Measurements from ENCODE around the gene CFAP54.
A peak's percentile ranks its signal among the peaks of the same experiment; 100 is the strongest.

The CFAP54 gene

DNA sequence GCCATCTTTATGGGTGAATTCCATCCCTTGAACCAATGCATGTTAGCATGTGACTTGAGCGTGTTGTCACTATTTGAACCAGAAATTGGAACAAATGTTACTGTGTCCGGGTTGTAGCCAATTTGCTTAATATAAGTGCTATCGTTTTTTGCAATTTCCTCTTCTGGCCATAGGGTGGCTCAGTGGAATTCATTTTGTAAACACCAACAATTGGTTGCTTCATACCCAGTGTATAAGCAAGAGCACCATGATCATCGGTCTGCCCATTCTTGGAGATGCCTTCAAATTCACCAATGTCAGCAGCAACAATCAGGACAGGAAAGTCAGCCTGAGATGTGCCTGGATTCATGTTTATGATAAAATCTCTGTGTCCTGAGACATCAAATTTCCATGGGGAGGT is 412.7 kb downstream of the CFAP54 start:
- no peak for DNase-seq

DNA sequence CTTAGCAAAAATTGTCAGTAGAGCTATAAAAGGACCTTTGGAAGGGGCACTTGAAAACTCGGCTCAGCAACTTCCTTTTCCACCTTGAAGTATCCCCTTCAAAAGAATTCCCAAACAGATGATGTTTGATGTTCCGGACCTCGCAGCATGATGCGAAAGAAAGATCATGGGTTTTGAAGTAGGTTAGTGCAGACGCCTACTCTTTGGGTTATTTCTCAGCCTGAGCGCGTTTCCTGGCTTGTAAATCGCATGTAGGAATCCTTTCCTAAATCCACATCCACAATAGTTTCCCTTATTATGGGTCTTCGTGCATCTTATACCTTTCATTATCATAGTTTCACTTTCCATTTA is 417.1 kb downstream of the CFAP54 start:
- no peak for DNase-seq

DNA sequence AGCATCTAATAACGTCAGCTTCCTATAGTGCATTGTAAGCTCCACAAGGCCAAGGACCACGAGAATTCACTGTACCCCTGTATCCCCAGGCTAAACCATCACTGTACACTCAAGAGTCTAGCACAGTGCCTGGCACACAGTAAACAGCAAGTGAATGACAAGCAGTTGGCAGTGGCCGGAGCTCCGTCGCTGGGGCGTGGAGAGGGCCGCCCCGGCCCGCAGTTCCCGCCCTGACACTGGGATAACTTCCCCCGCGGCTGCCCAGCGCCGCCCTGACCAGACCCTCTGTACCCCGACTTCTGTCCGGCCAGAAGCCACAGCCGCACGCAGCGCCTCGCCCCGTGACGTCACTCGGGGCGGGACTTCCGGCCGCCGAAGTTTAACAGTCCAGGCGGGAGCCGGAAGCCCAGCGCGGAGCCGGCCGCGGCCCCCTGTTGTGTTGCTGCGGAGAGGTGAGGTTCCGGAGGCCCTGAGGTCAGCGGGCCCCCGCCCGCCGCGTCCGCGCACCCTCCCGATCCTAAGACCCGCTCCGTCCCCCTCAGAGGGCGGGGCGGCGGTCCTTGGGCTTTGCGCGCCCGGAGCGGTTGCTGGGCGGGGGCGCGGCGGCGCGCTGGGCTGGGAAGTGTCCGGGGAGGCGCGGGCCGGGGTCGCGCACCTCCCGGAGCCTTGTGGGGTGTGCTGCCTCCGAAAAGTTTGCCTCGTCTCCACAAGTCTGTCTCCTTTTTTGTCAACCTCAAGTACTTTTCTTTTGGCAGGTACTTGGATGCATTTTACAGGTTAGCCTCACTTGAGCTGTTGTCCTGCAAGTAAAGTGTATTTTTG is 417.7 kb downstream of the CFAP54 start, which contains the start of gene NEDD1:
TSS of gene NEDD1 (plus strand) at position 409 of the 822 bp plus-strand sequence. CDS start 2,503 bp downstream, outside the sequence.
- DNase-seq, result peak; percentile 78

DNA sequence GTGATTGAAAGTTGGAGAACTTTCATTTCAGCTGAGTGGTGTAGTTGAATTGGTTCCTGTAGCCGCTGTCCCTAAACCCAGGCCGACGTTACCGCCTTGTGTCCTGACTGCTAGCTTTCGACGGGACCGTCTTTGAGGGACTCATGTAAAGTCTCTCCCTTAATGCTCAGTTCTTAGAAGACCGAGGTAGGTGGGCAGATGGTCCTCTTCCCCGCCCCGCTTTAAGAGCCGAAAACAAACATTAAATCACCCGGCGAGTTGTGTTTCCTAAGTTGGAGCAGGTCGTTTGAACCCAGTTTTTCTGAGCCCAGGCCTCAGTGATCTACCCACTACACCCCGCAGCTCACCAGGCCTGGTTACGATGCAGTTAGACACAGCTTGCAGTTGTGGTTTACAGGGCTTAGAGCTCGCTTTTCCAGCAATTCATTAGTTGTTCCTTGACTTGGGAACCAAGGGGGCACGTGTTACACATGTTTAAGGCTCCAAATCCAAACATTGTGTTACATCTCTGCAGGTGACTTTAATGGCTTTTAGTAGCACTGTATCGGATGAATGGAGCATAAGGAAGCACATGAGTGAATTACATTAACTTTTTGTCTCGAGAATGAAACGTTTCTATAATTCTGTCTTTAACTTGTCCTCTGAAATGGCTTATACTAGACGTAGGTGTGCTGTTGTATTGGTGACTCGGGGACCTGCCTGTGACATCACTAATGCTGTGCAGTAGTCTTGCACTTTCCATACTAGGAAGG is 418.5 kb downstream of the CFAP54 start:
- DNase-seq, result peak; percentile 44

DNA sequence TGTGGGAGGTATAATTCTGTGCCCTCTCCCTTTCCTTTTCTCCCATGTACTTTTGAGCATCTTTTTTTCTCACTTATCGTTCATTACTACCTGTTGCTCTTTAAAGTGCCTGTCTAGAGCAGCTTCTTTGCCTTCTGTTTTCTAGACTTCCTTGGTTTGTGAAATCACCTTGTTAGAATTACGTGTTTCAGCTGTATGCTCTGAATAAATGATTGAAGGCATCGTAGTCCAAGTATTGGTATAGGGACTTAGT is 419.0 kb downstream of the CFAP54 start:
- DNase-seq, result no peak

DNA sequence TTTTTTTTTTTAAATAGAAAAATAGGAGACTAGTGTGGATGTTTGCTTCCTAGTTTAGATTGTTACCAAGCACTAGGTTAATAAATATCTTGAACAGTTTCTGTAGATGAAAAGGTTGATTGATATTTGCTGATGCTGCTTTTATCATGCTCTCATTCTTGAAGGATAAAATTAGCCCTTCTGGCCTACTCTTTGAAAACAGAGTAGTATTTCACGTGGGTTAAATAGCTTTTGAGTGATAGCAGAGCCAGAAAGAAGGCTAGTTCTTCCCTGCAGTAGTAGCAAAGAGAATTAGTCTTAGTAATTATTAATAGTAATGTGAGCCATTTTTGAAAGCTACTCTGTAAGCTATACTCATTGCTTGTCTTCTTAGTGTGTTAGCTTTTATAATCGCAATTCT is 422.9 kb downstream of the CFAP54 start:
- DNase-seq, result no peak

DNA sequence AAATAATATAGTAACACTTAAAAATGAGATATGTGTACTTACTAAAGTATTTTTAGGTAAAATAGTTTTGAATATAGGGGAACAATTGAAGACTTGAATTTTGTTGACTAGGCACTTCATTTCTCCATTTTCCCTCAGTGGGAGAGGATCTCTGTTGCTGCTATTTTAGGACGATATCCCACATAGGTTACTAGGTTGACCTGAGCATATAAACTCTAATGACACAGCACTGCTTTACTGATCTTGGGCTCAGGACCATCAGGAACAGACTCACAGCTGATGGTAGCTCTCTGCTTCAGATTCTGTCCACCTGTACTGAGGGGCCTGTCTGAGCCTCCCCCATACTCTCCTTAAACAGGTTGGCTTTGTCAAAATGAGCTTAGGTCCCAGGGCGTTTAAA is 423.6 kb downstream of the CFAP54 start:
- DNase-seq, result no peak

DNA sequence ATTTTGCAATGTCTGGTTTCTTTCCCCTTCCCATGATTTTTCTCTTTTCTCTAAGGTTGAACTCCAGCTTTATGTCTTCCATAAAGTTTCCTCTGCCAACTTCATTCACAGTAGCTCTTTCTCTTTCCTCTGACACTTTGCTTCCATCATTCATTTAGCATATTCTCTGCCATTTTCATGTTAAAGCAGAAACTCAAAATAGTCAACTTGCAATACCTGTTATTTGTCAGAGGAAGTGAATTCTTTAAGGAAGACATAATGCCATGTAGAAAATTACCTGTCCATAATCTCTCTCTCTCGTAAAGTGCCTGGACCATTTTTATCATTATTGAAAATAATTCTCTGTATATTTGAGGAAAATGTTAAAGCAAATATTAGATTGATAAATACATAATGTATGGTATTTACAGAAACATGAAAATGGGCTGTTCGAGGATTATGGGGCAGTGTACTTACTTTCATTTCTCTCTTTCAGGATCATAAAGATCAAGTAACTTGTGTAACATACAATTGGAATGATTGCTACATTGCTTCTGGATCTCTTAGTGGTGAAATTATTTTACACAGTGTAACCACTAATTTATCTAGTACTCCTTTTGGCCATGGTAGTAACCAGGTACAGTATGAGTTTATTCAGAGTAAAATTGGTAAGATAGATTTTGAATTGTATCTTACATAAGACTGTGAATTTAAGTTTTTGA is 430.3 kb downstream of the CFAP54 start:
- DNase-seq, result no peak

Measured in NCI-H1105 treated with DMSO at 0.1 percent for 48 hours (cell line).